K562 treated with DMSO at 1 percent for 24 hours (cell line): ENCODE results near the gene CNGA4. TPM values are rescaled to one million over a fixed set of nuclear protein-coding genes. Genes with fewer than 3 reads are reported as not detected.

ENCODE experiments used
- total RNA-seq: library from RNA; unstranded; fragments of 300-600 nt; gene quantifications from 2 replicates; pipeline ENCODE4 v1.2.3, GENCODE V29; 2022; ENCODE audit warnings: low read depth; ENCODE audit not compliant: insufficient read depth

The CNGA4 gene
- total RNA-seq, result not detected in 2 replicates

DNA sequence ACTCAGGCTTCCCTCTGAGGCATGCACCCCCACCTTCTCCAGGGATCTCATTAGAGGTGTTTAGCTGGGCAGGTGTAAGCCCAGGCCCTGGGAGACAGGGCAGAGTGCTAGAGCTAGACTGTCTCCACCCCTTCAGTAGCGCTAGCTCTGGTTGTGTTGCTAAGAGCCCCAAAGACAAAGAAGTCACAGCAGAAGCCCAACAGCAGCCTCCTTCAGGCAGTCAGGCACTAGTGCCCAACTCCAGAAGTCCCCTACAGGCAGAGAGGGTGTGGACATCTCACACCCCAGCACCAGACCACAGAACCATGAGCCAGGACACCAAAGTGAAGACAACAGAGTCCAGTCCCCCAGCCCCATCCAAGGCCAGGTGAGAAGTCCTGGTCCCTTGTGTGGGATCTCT lies at the start of gene CNGA4:
CNGA4 (plus strand) TSS at position 188 of the 400 bp plus-strand sequence; CDS start at position 306, 118 bp downstream.

GRCh38 chr11:6199174-6199810 lies 39.6 kb upstream of the CNGA4 start, which contains the start of gene OR52W1:
Gene OR52W1 (plus strand): TSS chr11:6199224. CDS start chr11:6199224, 0 bp downstream.

DNA sequence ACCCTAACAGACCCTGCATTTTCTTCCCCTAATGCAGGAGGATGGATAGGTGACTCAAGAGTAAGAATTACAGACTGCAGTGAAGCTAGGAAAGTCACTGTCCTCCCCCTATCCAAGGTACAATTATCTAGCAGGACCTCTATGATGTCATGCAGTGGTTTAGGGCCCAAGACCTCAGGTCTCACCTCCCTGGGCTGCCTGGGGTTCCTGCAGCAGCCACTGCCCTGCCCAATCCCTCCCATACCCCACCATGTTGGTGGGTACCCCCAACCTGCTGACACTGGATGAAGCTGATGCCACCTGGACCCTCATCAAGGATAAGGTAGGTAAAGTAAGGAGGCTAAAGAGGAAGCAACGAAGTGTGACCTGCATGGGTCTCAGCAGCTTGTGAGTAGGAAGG lies 33.5 kb upstream of the CNGA4 start, which contains the start of gene C11orf42:
C11orf42 (plus strand) TSS at position 192 of the 400 bp plus-strand sequence; CDS start at position 251, 59 bp downstream.

GRCh38 chr11:6234387-6235107 lies 4.3 kb upstream of the CNGA4 start, which contains the start of gene FHIP1B:
Gene FHIP1B (minus strand): TSS chr11:6234636. CDS start chr11:6224516, 10,120 bp downstream.

Other genes starting within 250 kb of the CNGA4 start
- gene OR56A4, start 232.1 kb upstream of the CNGA4 start, total RNA-seq, result not detected in 2 replicates
- not detected in 2 replicates for gene OR56A1, start 208.3 kb upstream of the CNGA4 start, total RNA-seq
- not detected in 2 replicates for gene OR56B4, start 131.4 kb upstream of the CNGA4 start, total RNA-seq
- gene OR52B2, start 68.8 kb upstream of the CNGA4 start, total RNA-seq, result not detected in 2 replicates
- not detected in 2 replicates for gene OR52W1, start 39.9 kb upstream of the CNGA4 start, total RNA-seq
- 1.1 TPM in 1 of 2 replicates, not detected in the other for gene C11orf42, start 33.5 kb upstream of the CNGA4 start, total RNA-seq
- gene FHIP1B, start 4.5 kb upstream of the CNGA4 start, total RNA-seq, result 19.6 and 22.2 TPM in 2 replicates
- gene CCKBR, start 20.7 kb downstream of the CNGA4 start, total RNA-seq, result not detected in 2 replicates
- not detected in 2 replicates for gene CAVIN3, start 81.4 kb downstream of the CNGA4 start, total RNA-seq
- 47.6 and 53.9 TPM in 2 replicates for gene SMPD1, start 151.4 kb downstream of the CNGA4 start, total RNA-seq
- 3.1 and 3.4 TPM in 2 replicates for gene APBB1, start 180.0 kb downstream of the CNGA4 start, total RNA-seq
- 0.46 and 0.95 TPM in 2 replicates for gene HPX, start 201.9 kb downstream of the CNGA4 start, total RNA-seq
- gene TRIM3, start 234.9 kb downstream of the CNGA4 start, total RNA-seq, result 12.3 and 29.1 TPM in 2 replicates
- gene ARFIP2, start 242.2 kb downstream of the CNGA4 start, total RNA-seq, result 35.2 and 39.9 TPM in 2 replicates
- 20.0 and 20.9 TPM in 2 replicates for gene TIMM10B, start 242.4 kb downstream of the CNGA4 start, total RNA-seq